Activated CD4-positive, alpha-beta T cell treated with anti-CD3 and anti-CD28 coated beads, Interleukin-2, amount 10 ng/mL, durations not matched to agents 7 days and 5 days (primary cell): ENCODE results near the gene PRKX. TPM values are rescaled to one million over a fixed set of nuclear protein-coding genes. Genes with fewer than 3 reads are reported as not detected.
"Not testable (repeated sequence)": the region's sequence is repeated elsewhere in the genome, so short reads cannot be mapped to it uniquely, and the experiment has no call there.

Experiments used
- CTCF ChIA-PET: fragments of 350-600 bp; sonication (Branson Sonifier 250); formaldehyde crosslinking; loops from one replicate; lab custom pipeline; 2021; ENCODE audit warnings: antibody characterized with exemption; lab: Charles Lee
- POLR2A ChIA-PET: fragments of 350-600 bp; sonication (Branson Sonifier 250); formaldehyde crosslinking; loops from one replicate; lab custom pipeline; 2021; ENCODE audit warnings: antibody characterized with exemption; lab: Charles Lee
- DNase-seq: peaks from one replicate; pipeline ENCODE4 v3.0.0-alpha.2; 2020
- H3K27ac Mint-ChIP-seq: one replicate; pipeline ENCODE4 v1.8.0; 2021; ENCODE audit warnings: mild to moderate bottlenecking, moderate library complexity, mixed read lengths
- H3K27me3 Mint-ChIP-seq: one replicate; pipeline ENCODE4 v1.8.0; 2021; ENCODE audit warnings: mixed read lengths
- H3K36me3 Mint-ChIP-seq: one replicate; pipeline ENCODE4 v1.8.0; 2021; ENCODE audit warnings: low read depth, mixed read lengths
- H3K4me1 Mint-ChIP-seq: one replicate; pipeline ENCODE4 v1.8.0; 2021; ENCODE audit warnings: mixed read lengths
- H3K4me3 Mint-ChIP-seq: one replicate; pipeline ENCODE4 v1.8.0; 2021; ENCODE audit warnings: mild to moderate bottlenecking, moderate library complexity, mixed read lengths
- H3K9me3 Mint-ChIP-seq: one replicate; pipeline ENCODE4 v1.8.0; 2021; ENCODE audit warnings: mixed read lengths
- total RNA-seq, 2 experiments: library from RNA; stranded (reverse); gene quantifications; one replicate each; pipeline ENCODE4 v1.2.3, GENCODE V29; 2021

The PRKX gene
- total RNA-seq, 2 experiments from 2014 or later = 62.7 to 68.2 TPM

GRCh38 chrX:3728454-3728853 is 15.0 kb upstream of the PRKX start:
- peaks cover 2% of the 10 kb centered on the region for H3K4me1 Mint-ChIP-seq
- no peaks in the 10 kb centered on the region for H3K27me3 Mint-ChIP-seq
- H3K9me3 Mint-ChIP-seq = no peaks in the 10 kb centered on the region
- CTCF ChIA-PET = interaction anchor here (1.5 kb wide), 1 partner anchor 11 kb away, joined by 3 read pairs; no protein-coding TSS in a partner anchor
- no peaks in the 10 kb centered on the region for H3K36me3 Mint-ChIP-seq
- POLR2A ChIA-PET = no interaction called here
- DNase-seq = no peak
- H3K27ac Mint-ChIP-seq = no peak overlapping the region
- no peak overlapping the region for H3K4me3 Mint-ChIP-seq

GRCh38 chrX:3723460-3723859 is 10.0 kb upstream of the PRKX start:
- H3K27me3 Mint-ChIP-seq, H3K36me3 Mint-ChIP-seq, H3K4me3 Mint-ChIP-seq, DNase-seq, H3K27ac Mint-ChIP-seq, H3K9me3 Mint-ChIP-seq, H3K4me1 Mint-ChIP-seq, POLR2A ChIA-PET: not testable (repeated sequence)
- CTCF ChIA-PET = interaction anchor here (0.6 kb wide), 1 partner anchor 10 kb away, joined by 3 read pairs; no protein-coding TSS in a partner anchor

GRCh38 chrX:3717742-3718420 is 4.4 kb upstream of the PRKX start:
- no peak for DNase-seq
- CTCF ChIA-PET = interaction anchor here (1.0 to 1.5 kb wide), 2 partner anchors 8 to 30 kb away, joined by 4 read pairs; no protein-coding TSS in a partner anchor
- H3K4me1 Mint-ChIP-seq = no peaks in the 10 kb centered on the region
- no peaks in the 10 kb centered on the region for H3K36me3 Mint-ChIP-seq
- H3K9me3 Mint-ChIP-seq = no peaks in the 10 kb centered on the region
- POLR2A ChIA-PET = no interaction called here
- H3K27me3 Mint-ChIP-seq = peaks cover 5% of the 10 kb centered on the region
- H3K4me3 Mint-ChIP-seq = no peak overlapping the region
- no peak overlapping the region for H3K27ac Mint-ChIP-seq

- Mint-ChIP-seq H3K4me1 (peaks cover 4% of the 10 kb centered on the region), H3K27me3 (peaks cover 4% of the 10 kb centered on the region), H3K9me3 (no peaks in the 10 kb centered on the region), H3K4me3 (no peak overlapping the region), H3K36me3 (peaks cover 8% of the 10 kb centered on the region), H3K27ac (no peak overlapping the region)
- CTCF ChIA-PET = interaction anchor here (0.8 to 1.2 kb wide), 3 partner anchors 9 to 23 kb away, joined by 3 read pairs; no protein-coding TSS in a partner anchor
- no peak for DNase-seq
- POLR2A ChIA-PET = no interaction called here
Observed at GRCh38 chrX:3715921-3716320, 2.5 kb upstream of the PRKX start.

GRCh38 chrX:3714706-3715479 is 1.4 kb upstream of the PRKX start:
- H3K9me3 Mint-ChIP-seq, H3K27me3 Mint-ChIP-seq, H3K27ac Mint-ChIP-seq, DNase-seq, H3K4me3 Mint-ChIP-seq, H3K36me3 Mint-ChIP-seq, POLR2A ChIA-PET: not testable (repeated sequence)
- CTCF ChIA-PET = interaction anchor here (0.8 to 1.2 kb wide), 3 partner anchors 10 to 24 kb away, joined by 3 read pairs; no protein-coding TSS in a partner anchor
- H3K4me1 Mint-ChIP-seq = peaks cover 12% of the 10 kb centered on the region

GRCh38 chrX:3713937-3714434 is 537 bp upstream of the PRKX start:
- peak overlapping the region; percentile 75 for H3K4me3 Mint-ChIP-seq
- peaks cover 17% of the 10 kb centered on the region for H3K4me1 Mint-ChIP-seq
- H3K27ac Mint-ChIP-seq = peak overlapping the region; percentile 89
- ChIA-PET POLR2A (no interaction called here), CTCF (interaction anchor here (1.1 kb wide), 2 partner anchors 9 to 20 kb away, joined by 3 to 5 read pairs; no protein-coding TSS in a partner anchor)
- peak; percentile 10 for DNase-seq
- H3K36me3 Mint-ChIP-seq = peaks cover 8% of the 10 kb centered on the region
- H3K9me3 Mint-ChIP-seq = no peaks in the 10 kb centered on the region
- no peaks in the 10 kb centered on the region for H3K27me3 Mint-ChIP-seq

GRCh38 chrX:3712870-3713224 is 602 bp downstream of the PRKX start:
- CTCF ChIA-PET = no interaction called here
- DNase-seq = peak; percentile 7

GRCh38 chrX:3712051-3712869 is 1.2 kb downstream of the PRKX start:
- H3K27ac Mint-ChIP-seq = peak overlapping the region; percentile 91
- no peak for DNase-seq
- peaks cover 16% of the 10 kb centered on the region for H3K36me3 Mint-ChIP-seq
- CTCF ChIA-PET = interaction anchor here (0.6 kb wide), 1 partner anchor 53 kb away, joined by 3 read pairs; no protein-coding TSS in a partner anchor
- no peaks in the 10 kb centered on the region for H3K27me3 Mint-ChIP-seq
- H3K4me1 Mint-ChIP-seq = peaks cover 30% of the 10 kb centered on the region
- peak overlapping the region; percentile 92 for H3K4me3 Mint-ChIP-seq
- H3K9me3 Mint-ChIP-seq = no peaks in the 10 kb centered on the region
- POLR2A ChIA-PET = no interaction called here

More at GRCh38 chrX:3712870-3713224, 602 bp downstream of the PRKX start:
- H3K4me1 Mint-ChIP-seq = peaks cover 26% of the 10 kb centered on the region
- H3K27ac Mint-ChIP-seq = no peak overlapping the region
- POLR2A ChIA-PET = no interaction called here
- H3K9me3 Mint-ChIP-seq = no peaks in the 10 kb centered on the region
- H3K4me3 Mint-ChIP-seq = peak overlapping the region; percentile 92
- H3K36me3 Mint-ChIP-seq = peaks cover 13% of the 10 kb centered on the region
- H3K27me3 Mint-ChIP-seq = no peaks in the 10 kb centered on the region

- Mint-ChIP-seq H3K27ac (peak overlapping the region; percentile 91), H3K27me3 (no peaks in the 10 kb centered on the region), H3K9me3 (no peaks in the 10 kb centered on the region), H3K4me1 (peaks cover 37% of the 10 kb centered on the region), H3K4me3 (peak overlapping the region; percentile 92), H3K36me3 (peaks cover 22% of the 10 kb centered on the region)
- no peak for DNase-seq
- ChIA-PET CTCF (interaction anchor here (0.6 to 0.8 kb wide), 2 partner anchors 12 to 52 kb away, joined by 3 to 5 read pairs; no protein-coding TSS in a partner anchor), POLR2A (no interaction called here)
Observed at GRCh38 chrX:3711331-3711917, 2.0 kb downstream of the PRKX start.

GRCh38 chrX:3707673-3708274 is 5.7 kb downstream of the PRKX start:
- Mint-ChIP-seq H3K4me1 (peaks cover 68% of the 10 kb centered on the region), H3K36me3 (peaks cover 42% of the 10 kb centered on the region)
- H3K9me3 Mint-ChIP-seq, POLR2A ChIA-PET, H3K4me3 Mint-ChIP-seq, H3K27me3 Mint-ChIP-seq, H3K27ac Mint-ChIP-seq: not testable (repeated sequence)
- CTCF ChIA-PET = interaction anchor here (0.8 to 1.0 kb wide), 2 partner anchors 11 to 13 kb away, joined by 3 read pairs; no protein-coding TSS in a partner anchor
- DNase-seq = peak; percentile 10

- Mint-ChIP-seq H3K27ac (no peak overlapping the region), H3K27me3 (no peaks in the 10 kb centered on the region), H3K9me3 (no peaks in the 10 kb centered on the region), H3K4me3 (no peak overlapping the region), H3K4me1 (peaks cover 74% of the 10 kb centered on the region), H3K36me3 (peaks cover 43% of the 10 kb centered on the region)
- ChIA-PET POLR2A (no interaction called here), CTCF (no interaction called here)
- no peak for DNase-seq
Observed at GRCh38 chrX:3706481-3706880, 7.0 kb downstream of the PRKX start.
